Measurements from ENCODE around the gene TPRG1. TPM values are rescaled to one million over a fixed set of nuclear protein-coding genes. Genes with fewer than 3 reads are reported as not detected.
A peak's percentile ranks its signal among the peaks of the same experiment; 100 is the strongest.

The TPRG1 gene
- total RNA-seq, 1 experiment from 2014 or later, result 0.55 TPM

DNA sequence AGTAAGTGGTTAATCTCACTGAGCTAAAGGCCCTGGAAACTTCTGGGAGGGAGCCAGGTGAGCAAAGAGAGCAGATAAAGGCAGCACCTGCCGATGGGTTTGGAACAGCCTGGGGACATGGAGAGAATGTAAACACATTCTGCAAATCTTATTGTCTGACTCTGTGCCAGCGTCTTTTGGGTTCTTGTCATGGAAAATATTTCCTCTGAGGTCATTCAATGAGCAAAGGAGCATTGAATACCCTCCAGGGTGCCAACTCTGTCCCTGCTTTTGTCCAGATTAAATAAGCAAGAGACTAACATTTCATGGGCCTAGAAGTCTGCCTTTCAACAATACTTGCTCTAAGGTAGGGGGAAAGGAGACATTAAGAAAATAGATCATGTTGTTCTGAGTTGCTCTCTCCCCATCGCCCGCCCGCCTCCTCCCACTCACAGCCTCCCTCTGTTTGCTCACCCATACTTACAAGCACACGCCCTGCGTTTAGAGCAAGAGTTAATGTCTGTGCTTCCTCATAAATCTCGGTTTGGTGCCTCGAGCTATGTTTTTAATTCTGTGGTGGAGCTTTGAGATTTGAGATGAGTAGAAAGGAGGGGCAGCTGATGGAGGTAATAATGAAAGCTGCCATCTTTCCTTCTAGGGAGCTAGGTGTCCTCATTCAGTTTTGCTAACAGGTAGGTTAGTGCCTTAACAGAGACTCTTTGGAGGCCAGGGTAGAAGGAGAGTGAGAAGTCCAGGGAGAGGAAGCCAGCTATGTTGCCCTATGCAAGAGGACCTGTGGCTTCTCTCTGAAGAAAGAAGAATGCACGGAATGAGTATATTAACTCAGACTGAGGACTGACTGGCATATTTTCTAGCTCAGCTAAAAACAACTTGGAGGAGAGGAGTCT lies 132.9 kb downstream of the TPRG1 start (continued):
- TF ChIP-seq GABPB1 (CRISPR knock-in tag; IDR thresholded peaks at IDR 0.05) (no peak), ZNF423 (CRISPR knock-in tag; IDR thresholded peaks at IDR 0.05) (no peak), AFF4 (CRISPR knock-in tag; IDR thresholded peaks at IDR 0.05; ENCODE audit: borderline replicate concordance) (no peak), SMAD4 (CRISPR knock-in tag; IDR thresholded peaks at IDR 0.05) (no peak), IRF2 (CRISPR knock-in tag; IDR thresholded peaks at IDR 0.05; ENCODE audit: borderline replicate concordance, low read depth) (no peak), ZNF263 (CRISPR knock-in tag; IDR thresholded peaks at IDR 0.05; ENCODE audit: low read depth) (no peak)

DNA sequence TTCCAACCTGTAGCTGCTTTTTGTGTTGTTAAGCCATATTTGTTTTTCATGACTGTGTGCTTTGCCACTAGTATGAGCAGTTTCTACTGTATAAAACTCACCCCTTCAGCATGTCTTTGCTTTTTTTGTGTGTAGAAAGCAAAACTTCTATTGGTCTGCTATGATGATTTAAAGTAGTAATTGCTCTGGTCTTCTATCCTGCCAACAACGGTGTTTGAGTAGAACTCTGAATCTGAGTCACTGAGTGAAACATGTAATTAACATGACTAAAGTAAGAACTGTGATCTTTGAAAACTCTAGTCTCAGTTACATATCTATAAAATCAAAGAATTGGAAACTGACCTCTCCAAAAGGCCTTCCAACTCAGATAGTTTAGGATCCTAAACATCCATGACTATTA lies 133.6 kb downstream of the TPRG1 start:
- ChIA-PET CTCF (interaction anchor here (3.2 kb wide), 1 partner anchor 32 kb away, joined by 11 read pairs; no protein-coding TSS in a partner anchor), POLR2A (no interaction called here)
- H3K4me3 Mint-ChIP-seq, result no peak overlapping the region
- ATAC-seq, result no peak
- no peak for DNase-seq (ENCODE audit: low spot score)
- H3K9me3 Mint-ChIP-seq, result no peaks in the 10 kb centered on the region
- no peaks in the 10 kb centered on the region for H3K27me3 Mint-ChIP-seq (ENCODE audit: low read depth)
- TF ChIP-seq, protein P1, sequence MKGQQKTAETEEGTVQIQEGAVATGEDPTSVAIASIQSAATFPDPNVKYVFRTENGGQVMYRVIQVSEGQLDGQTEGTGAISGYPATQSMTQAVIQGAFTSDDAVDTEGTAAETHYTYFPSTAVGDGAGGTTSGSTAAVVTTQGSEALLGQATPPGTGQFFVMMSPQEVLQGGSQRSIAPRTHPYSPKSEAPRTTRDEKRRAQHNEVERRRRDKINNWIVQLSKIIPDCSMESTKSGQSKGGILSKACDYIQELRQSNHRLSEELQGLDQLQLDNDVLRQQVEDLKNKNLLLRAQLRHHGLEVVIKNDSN (CRISPR knock-in tag; IDR thresholded peaks at IDR 0.05), result no peak
- TF ChIP-seq ZNF396 (CRISPR knock-in tag; IDR thresholded peaks at IDR 0.05; ENCODE audit: borderline replicate concordance), result no peak
- TF ChIP-seq ZNF317 (CRISPR knock-in tag; IDR thresholded peaks at IDR 0.05; ENCODE audit: borderline replicate concordance, low read depth), result no peak
- no peak for TF ChIP-seq ESRRA (CRISPR knock-in tag; IDR thresholded peaks at IDR 0.05; ENCODE audit: borderline replicate concordance)
- TF ChIP-seq ZSCAN18 (CRISPR knock-in tag; IDR thresholded peaks at IDR 0.05), result no peak
- no peak for TF ChIP-seq RORB (CRISPR knock-in tag; IDR thresholded peaks at IDR 0.05)
- no peak for TF ChIP-seq ATF1 (CRISPR knock-in tag; IDR thresholded peaks at IDR 0.05)
- no peak for TF ChIP-seq KAT7 (CRISPR knock-in tag; IDR thresholded peaks at IDR 0.05; ENCODE audit: borderline replicate concordance)
- no peak for TF ChIP-seq PRRX2 (CRISPR knock-in tag; IDR thresholded peaks at IDR 0.05)
- TF ChIP-seq ATF3 (CRISPR knock-in tag; conservative IDR thresholded peaks at IDR 0.05), result no peak
- TF ChIP-seq MLX (CRISPR knock-in tag; IDR thresholded peaks at IDR 0.05), result no peak
- TF ChIP-seq SP1 (CRISPR knock-in tag; conservative IDR thresholded peaks at IDR 0.05), result no peak
- TF ChIP-seq ZNF138 (CRISPR knock-in tag; conservative IDR thresholded peaks at IDR 0.05), result no peak
- no peak for TF ChIP-seq NR3C1 (CRISPR knock-in tag; conservative IDR thresholded peaks at IDR 0.05; ENCODE audit: low read depth)
- H3K36me3 Mint-ChIP-seq, result no peaks in the 10 kb centered on the region
- H3K4me1 Mint-ChIP-seq, result peaks cover 42% of the 10 kb centered on the region
- H3K27ac Mint-ChIP-seq, result peak overlapping the region; percentile 66; the same call in 1 of the 2 replicates
